Measurements from ENCODE around the gene CFAP46.

The CFAP46 gene

GRCh38 chr10:132977076-132977475, 34.7 kb upstream of the CFAP46 start:
- no peak for TF ChIP-seq CTCF (IDR thresholded peaks at IDR 0.05)

DNA sequence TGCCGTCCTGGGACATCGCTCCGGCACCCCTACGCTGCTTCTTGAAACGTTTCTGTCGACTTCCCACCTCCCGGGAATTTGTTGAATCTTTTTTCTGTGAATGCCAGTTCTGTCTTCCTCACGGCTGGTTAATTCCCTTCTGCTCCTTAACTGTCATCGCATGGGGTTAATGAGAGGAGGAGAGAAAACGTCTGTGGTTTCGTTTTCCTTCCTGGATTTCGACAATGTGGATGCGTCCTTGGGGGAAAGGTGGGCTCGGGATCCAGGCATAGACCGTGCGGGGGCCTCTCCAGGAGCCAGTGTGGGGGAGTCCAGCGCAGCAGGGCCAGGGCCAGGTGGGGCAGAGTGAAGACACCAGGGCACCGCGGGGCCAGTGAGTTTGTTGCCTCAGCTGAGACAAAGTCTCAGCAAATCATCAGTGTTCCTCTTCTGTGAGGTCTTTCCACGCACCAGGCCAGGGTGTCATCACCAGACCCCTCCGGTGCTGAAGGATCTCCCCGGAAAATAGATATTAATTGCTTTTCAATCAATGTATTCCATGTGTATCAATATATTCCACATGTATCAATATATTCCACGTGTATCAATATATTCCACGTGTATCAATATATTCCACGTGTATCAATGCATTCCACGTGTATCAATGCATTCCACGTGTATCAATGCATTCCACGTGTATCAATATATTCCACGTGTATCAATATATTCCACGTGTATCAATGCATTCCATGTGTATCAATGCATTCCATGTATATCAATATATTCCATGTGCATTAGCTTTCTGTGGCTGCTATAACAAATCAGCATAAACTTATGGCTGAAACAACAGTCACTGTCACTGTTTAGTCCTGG, 33.7 kb upstream of the CFAP46 start:
- TF ChIP-seq CTCF (IDR thresholded peaks at IDR 0.05) = no peak

DNA sequence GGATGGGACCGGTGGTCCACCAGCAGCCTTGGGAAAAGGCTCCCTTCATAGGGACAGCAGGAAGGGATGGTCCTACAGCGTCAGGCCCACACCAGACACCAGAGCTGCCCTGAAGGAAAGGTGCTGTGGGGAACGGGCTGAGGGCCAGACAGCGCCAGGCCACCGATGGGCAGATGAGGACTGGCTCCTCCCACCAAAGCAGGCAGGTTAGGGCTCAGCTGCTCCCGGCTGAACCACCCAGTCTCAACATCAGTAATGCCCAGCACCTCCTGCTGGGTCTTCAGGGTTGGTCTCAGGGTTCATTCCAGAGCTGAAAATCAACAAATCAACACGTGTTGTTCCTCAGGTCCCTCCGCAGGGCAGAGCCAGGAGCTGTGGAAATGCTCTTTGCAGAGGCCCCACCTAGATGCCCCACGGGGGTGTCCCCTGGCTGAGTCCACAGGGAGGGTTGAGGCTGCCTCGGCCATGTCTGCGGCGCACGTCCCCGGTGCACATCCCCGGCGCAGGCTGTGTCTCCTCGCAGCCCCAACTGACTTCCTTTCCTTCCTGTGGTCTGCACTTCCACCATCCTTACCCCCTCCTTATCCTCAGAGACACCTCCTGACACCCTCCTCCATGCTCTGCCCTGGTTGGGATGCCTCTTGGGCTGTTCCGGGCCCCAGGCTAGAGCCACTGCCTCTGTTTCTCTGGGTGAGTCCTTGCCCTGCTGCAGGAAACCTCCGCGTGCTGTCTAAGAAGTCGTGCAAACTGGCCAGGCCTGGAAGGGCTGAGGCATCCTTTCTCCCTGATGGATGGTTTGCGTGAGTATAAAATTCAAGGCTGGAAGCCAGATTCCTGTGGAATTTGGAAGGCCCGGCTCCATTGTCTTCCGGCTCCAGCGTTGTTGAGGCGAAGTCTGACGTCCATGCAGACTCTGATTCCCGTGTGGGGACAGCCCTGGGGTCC, 32.8 kb upstream of the CFAP46 start:
- no peak for TF ChIP-seq CTCF (IDR thresholded peaks at IDR 0.05)

GRCh38 chr10:132974249-132974796, 32.0 kb upstream of the CFAP46 start:
- no peak for TF ChIP-seq CTCF (IDR thresholded peaks at IDR 0.05)

DNA sequence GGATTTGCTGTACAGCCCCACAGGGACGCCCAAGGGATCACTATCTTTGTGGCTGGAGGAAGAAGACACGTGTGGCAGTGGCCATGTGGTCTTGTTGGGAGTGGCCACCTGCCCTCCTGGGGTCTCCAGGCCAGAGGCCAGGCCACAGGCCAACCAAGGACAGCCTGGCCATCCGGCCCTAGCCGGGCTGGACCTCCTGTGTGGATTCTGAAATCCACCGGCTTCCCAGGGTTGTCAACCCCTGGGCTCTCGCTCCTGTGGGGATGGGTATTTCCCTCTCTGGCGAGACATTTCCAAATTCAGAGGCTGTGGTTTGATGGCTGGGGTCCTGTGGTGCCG, 31.5 kb upstream of the CFAP46 start:
- TF ChIP-seq CTCF (IDR thresholded peaks at IDR 0.05) = no peak

GRCh38 chr10:132972986-132973902, 30.9 kb upstream of the CFAP46 start:
- TF ChIP-seq CTCF (IDR thresholded peaks at IDR 0.05) = no peak

All from LNCAP (cell line).